NCI-H69 (cell line): ENCODE results near the gene TLR8.

ENCODE experiments used
- DNase-seq: peaks from one replicate; lab custom pipeline; 2025; lab: John Stamatoyannopoulos, UW

Gene TLR8

GRCh38 chrX:12906046-12906761, at the start of gene TLR8:
Gene TLR8 (plus strand): TSS chrX:12906620. CDS start chrX:12906707, 87 bp downstream.
- no peak for DNase-seq

- DNase-seq, result no peak
Observed at GRCh38 chrX:12865359-12865758, 41.1 kb upstream of the TLR8 start.

DNA sequence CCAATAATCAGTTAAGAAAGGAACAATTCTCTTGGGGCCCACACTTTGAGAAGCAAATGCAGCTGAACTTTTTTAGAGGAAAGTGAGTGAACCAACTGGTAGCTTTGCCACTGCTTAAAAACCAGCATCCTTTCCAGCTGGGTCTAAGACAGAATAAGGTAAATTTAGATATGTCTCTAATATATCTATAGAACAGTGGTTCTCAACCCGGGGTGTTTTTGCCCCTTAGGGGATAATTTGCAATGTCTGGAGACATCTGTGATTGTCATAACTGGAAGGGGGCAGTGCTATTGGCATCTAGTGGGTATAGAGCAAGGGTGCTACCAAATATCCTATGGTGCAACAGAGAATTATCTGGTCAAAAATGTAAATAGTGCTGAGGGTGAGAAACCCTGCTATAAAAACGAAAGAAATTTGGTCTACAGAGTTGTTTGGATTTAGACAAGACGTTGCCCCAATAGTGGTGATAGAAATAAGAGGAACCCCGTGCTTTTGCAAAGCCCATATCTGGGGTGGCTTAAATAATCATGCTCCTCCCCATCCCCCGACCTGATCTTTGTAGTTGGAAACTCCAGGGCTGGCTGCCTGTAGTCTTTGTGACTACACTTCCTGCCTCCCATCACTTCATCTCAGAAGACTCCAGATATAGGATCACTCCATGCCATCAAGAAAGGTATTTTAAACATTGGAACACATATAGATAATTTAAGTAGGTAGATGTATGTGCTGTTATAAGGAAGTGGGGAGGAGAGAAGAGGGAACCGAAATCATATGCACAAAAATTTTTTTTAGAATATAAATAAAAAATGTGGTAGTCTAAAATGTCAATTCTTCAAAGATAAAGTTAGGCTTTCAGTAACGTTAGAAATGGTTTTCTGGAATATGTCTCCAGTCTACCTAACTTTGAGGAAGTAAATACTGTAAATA, 39.7 kb upstream of the TLR8 start, which contains the start of gene TLR7:
TSS of gene TLR7 (plus strand) at position 622 of the 927 bp plus-strand sequence. CDS start 507 bp downstream, outside the sequence.
- DNase-seq, result no peak

GRCh38 chrX:12867685-12868084, 38.7 kb upstream of the TLR8 start:
- DNase-seq, result no peak

- no peak for DNase-seq
Observed at GRCh38 chrX:12868747-12869146, 37.7 kb upstream of the TLR8 start.

GRCh38 chrX:12871257-12871656, 35.2 kb upstream of the TLR8 start:
- DNase-seq, result no peak

- no peak for DNase-seq
Observed at GRCh38 chrX:12872741-12873140, 33.7 kb upstream of the TLR8 start.

- no peak for DNase-seq
Observed at GRCh38 chrX:12874581-12874980, 31.8 kb upstream of the TLR8 start.

DNA sequence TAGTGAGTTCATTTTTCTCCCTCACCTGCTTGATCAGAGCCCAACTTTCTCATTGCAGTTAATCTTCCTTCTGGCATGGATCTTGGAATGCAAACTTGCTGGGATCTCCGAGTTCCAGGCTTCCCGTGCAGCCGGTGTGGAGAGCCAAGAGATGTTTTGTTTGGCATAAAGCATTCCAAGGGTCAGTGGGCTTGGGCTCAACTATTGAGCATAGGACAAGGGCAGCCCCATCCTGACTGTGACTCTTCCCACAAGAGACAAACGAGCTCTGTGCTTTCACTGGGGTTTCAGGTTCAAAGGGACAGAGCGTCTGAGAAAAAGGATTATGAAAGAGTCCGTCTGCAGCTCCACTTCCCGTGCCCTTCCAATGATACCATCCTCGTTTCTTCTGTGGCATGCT, 29.0 kb upstream of the TLR8 start:
- no peak for DNase-seq

GRCh38 chrX:12878536-12878935, 27.9 kb upstream of the TLR8 start:
- no peak for DNase-seq

- no peak for DNase-seq
Observed at GRCh38 chrX:12881914-12882313, 24.5 kb upstream of the TLR8 start.

DNA sequence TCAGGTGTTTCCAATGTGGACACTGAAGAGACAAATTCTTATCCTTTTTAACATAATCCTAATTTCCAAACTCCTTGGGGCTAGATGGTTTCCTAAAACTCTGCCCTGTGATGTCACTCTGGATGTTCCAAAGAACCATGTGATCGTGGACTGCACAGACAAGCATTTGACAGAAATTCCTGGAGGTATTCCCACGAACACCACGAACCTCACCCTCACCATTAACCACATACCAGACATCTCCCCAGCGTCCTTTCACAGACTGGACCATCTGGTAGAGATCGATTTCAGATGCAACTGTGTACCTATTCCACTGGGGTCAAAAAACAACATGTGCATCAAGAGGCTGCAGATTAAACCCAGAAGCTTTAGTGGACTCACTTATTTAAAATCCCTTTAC, 20.9 kb upstream of the TLR8 start:
- no peak for DNase-seq

DNA sequence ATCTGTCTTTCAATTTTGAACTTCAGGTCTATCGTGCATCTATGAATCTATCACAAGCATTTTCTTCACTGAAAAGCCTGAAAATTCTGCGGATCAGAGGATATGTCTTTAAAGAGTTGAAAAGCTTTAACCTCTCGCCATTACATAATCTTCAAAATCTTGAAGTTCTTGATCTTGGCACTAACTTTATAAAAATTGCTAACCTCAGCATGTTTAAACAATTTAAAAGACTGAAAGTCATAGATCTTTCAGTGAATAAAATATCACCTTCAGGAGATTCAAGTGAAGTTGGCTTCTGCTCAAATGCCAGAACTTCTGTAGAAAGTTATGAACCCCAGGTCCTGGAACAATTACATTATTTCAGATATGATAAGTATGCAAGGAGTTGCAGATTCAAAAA, 19.9 kb upstream of the TLR8 start:
- DNase-seq, result no peak

DNA sequence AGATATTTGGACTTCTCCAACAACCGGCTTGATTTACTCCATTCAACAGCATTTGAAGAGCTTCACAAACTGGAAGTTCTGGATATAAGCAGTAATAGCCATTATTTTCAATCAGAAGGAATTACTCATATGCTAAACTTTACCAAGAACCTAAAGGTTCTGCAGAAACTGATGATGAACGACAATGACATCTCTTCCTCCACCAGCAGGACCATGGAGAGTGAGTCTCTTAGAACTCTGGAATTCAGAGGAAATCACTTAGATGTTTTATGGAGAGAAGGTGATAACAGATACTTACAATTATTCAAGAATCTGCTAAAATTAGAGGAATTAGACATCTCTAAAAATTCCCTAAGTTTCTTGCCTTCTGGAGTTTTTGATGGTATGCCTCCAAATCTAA, 19.3 kb upstream of the TLR8 start:
- DNase-seq, result no peak

DNA sequence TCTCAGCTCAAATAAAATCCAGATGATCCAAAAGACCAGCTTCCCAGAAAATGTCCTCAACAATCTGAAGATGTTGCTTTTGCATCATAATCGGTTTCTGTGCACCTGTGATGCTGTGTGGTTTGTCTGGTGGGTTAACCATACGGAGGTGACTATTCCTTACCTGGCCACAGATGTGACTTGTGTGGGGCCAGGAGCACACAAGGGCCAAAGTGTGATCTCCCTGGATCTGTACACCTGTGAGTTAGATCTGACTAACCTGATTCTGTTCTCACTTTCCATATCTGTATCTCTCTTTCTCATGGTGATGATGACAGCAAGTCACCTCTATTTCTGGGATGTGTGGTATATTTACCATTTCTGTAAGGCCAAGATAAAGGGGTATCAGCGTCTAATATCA, 18.7 kb upstream of the TLR8 start:
- DNase-seq, result no peak

DNA sequence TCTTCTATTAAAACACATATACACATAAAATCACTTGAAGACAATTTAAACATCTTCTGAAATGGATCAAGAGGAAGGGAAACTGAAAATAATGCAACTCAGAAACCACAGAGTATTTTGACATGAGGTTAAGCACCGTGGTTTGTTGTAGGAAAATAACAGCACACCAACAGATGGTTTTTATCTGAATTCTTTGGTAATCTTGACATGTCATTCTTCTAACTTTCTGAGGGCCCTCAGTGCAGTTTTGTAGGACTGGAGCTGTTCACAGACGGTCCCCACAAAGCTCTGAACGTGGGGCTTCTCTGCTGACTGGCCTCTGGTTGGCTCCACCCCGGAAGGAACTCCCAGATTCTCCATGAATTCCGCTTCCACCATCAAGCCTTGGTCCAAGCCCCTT, 16.0 kb upstream of the TLR8 start:
- DNase-seq, result no peak

DNA sequence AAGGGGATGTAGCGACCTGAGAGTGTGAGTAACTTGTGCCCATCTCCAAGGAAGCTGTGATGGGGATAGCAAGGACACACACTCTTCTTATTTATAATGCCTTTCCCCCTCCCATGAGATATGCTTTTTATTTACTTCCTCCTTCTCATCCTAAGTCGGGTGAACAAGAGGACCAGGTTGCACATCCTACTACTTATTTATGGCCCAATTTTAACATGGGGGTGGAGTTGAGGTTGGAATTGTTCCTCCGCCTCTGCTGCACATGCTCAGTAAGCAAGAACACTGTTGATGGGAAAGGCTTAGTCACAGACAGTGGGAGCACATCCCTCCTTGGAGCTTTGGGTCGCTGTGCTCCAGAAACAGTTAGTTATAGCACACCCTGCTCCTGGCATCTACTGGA, 15.2 kb upstream of the TLR8 start:
- DNase-seq, result no peak

GRCh38 chrX:12891915-12892506, 14.4 kb upstream of the TLR8 start:
- no peak for DNase-seq

- DNase-seq, result no peak
Observed at GRCh38 chrX:12892716-12893115, 13.7 kb upstream of the TLR8 start.

- DNase-seq, result peak; percentile 54
Observed at GRCh38 chrX:12894074-12895030, 12.1 kb upstream of the TLR8 start.

- no peak for DNase-seq
Observed at GRCh38 chrX:12895866-12896265, 10.6 kb upstream of the TLR8 start.

GRCh38 chrX:12896935-12897334, 9.5 kb upstream of the TLR8 start:
- no peak for DNase-seq
